Measurements from ENCODE around the gene CPLANE2. TPM values are rescaled to one million over a fixed set of nuclear protein-coding genes. Genes with fewer than 3 reads are reported as not detected.

The CPLANE2 gene
- total and polyA plus RNA-seq, 2 donors from 2014 or later, result 7.9 to 9.4 TPM

DNA sequence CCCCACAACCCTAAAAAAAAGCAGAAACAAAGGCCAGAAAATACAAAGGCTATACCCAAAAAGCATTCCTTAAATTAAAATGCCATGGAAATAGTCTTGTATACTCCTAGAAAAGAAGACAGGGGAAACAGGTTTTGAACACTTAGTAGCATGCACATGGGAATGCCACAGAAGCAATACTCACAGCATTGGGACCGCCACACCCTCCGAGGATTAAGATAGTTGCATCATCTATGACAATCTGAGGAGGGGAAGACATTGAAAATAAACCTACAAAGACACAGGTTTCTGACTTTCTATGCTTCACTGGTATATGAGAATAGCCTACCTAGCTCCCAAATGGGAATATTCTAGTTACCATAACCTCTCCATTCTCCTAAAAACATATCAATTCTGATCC is 15.9 kb upstream of the CPLANE2 start:
- Histone ChIP-seq H3K4me1 (ENCODE audit: control insufficient read depth in 2 of 3, insufficient read depth in 2 of 3, low read depth in 1 of 3, low read length in 3 of 3) (peaks cover 0 to 10% (median 8%) of the 10 kb centered on the region in 3 donors), H3K9ac (ENCODE audit: low read length in 3 of 3) (no peak overlapping the region), H3K9me3 (ENCODE audit: control insufficient read depth in 2 of 3, insufficient read depth in 1 of 3, low read length in 3 of 3) (no peaks in the 10 kb centered on the region), H3K27me3 (ENCODE audit: control insufficient read depth, insufficient read depth, low read length) (no peaks in the 10 kb centered on the region), H3K36me3 (ENCODE audit: control insufficient read depth in 2 of 3, insufficient read depth in 3 of 3, low read length in 3 of 3) (peaks cover 0 to 41% (median 29%) of the 10 kb centered on the region in 3 donors), H3K27ac (ENCODE audit: low read depth in 2 of 2, low read length in 2 of 2) (no peak overlapping the region), H3K4me3 (ENCODE audit: low read length in 3 of 3) (no peak overlapping the region)
- intact Hi-C loops (cut with DNase I), result no loop called here
- no peak for FAIRE-seq
- TF ChIP-seq, protein P1, sequence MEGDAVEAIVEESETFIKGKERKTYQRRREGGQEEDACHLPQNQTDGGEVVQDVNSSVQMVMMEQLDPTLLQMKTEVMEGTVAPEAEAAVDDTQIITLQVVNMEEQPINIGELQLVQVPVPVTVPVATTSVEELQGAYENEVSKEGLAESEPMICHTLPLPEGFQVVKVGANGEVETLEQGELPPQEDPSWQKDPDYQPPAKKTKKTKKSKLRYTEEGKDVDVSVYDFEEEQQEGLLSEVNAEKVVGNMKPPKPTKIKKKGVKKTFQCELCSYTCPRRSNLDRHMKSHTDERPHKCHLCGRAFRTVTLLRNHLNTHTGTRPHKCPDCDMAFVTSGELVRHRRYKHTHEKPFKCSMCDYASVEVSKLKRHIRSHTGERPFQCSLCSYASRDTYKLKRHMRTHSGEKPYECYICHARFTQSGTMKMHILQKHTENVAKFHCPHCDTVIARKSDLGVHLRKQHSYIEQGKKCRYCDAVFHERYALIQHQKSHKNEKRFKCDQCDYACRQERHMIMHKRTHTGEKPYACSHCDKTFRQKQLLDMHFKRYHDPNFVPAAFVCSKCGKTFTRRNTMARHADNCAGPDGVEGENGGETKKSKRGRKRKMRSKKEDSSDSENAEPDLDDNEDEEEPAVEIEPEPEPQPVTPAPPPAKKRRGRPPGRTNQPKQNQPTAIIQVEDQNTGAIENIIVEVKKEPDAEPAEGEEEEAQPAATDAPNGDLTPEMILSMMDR (IDR thresholded peaks at IDR 0.05; ENCODE audit: borderline replicate concordance, extremely low read depth, insufficient read depth), result no peak
- DNase-seq, result no peak

DNA sequence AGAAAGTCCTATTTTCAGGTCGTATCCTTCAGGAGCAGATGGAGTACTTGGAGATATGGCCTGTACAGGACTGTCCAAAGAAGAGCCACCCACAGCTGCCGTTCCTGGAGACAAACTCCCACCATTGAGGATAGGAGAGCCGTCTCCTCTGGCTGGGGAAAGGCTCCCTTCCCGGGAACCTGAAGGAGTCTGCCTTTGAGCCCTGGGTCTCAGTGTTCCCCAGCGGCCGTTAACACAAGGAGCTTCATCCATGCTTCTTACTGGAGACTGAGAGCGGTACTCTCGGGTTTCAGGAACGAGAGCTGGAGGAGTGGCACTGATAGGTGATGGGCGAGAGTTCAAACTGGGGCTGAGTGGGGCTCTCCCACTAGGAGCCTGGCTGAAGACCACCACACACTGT is 14.4 kb upstream of the CPLANE2 start:
- FAIRE-seq (no peak), DNase-seq (no peak)
- intact Hi-C loops (cut with DNase I), result no loop called here
- Histone ChIP-seq H3K27me3 (ENCODE audit: control insufficient read depth, insufficient read depth, low read length) (no peaks in the 10 kb centered on the region), H3K4me1 (ENCODE audit: control insufficient read depth in 2 of 3, insufficient read depth in 2 of 3, low read depth in 1 of 3, low read length in 3 of 3) (peaks cover 0 to 13% (median 8%) of the 10 kb centered on the region in 3 donors), H3K9ac (ENCODE audit: low read length in 3 of 3) (no peak overlapping the region), H3K27ac (ENCODE audit: low read depth in 2 of 2, low read length in 2 of 2) (no peak overlapping the region), H3K9me3 (ENCODE audit: control insufficient read depth in 2 of 3, insufficient read depth in 1 of 3, low read length in 3 of 3) (no peaks in the 10 kb centered on the region), H3K4me3 (ENCODE audit: low read length in 3 of 3) (no peak overlapping the region), H3K36me3 (ENCODE audit: control insufficient read depth in 2 of 3, insufficient read depth in 3 of 3, low read length in 3 of 3) (peaks cover 0 to 40% (median 27%) of the 10 kb centered on the region in 3 donors)
- TF ChIP-seq, protein P1 (IDR thresholded peaks at IDR 0.05; ENCODE audit: borderline replicate concordance, extremely low read depth, insufficient read depth), result no peak

DNA sequence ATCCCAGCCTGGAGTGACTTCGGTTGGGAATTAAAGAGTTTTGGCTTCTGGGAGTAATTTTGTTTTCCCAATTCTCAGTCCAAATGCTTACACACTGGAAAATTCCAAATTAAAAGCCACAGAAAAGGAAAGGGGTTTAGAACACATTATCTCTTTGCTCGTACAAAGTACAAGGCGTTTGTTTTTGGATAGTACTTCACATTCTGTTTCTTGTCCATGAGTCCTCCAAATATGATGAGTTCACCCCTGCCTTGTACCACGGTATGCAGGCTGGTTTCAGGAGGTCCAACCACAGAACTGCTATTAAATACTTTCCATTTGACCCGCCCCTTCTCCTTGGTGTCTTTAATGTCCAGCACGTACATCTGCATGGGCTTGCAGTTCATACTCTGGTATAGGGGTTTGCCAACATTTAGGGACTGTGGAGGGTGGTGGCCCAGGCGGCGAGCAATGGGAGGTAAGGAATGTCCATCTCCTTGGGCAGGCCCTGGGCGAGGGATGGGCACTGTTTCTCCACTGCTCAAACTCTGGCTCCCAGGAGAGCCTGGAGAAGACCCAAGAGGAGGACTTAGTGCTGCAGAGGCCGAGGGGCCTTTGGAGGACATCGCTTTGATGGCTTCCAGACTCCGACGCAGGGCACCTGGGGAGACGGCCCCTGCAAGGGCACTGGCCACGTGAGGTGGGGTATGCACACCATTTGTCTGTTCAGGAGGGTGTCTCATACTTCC is 13.7 kb upstream of the CPLANE2 start:
- Histone ChIP-seq H3K27ac (ENCODE audit: low read depth in 2 of 2, low read length in 2 of 2) (no peak overlapping the region), H3K4me3 (ENCODE audit: low read length in 3 of 3) (no peak overlapping the region), H3K9ac (ENCODE audit: low read length in 3 of 3) (no peak overlapping the region), H3K36me3 (ENCODE audit: control insufficient read depth in 2 of 3, insufficient read depth in 3 of 3, low read length in 3 of 3) (peaks cover 0 to 33% (median 22%) of the 10 kb centered on the region in 3 donors), H3K27me3 (ENCODE audit: control insufficient read depth, insufficient read depth, low read length) (no peaks in the 10 kb centered on the region), H3K4me1 (ENCODE audit: control insufficient read depth in 2 of 3, insufficient read depth in 2 of 3, low read depth in 1 of 3, low read length in 3 of 3) (peaks cover 0 to 13% (median 8%) of the 10 kb centered on the region in 3 donors), H3K9me3 (ENCODE audit: control insufficient read depth in 2 of 3, insufficient read depth in 1 of 3, low read length in 3 of 3) (no peaks in the 10 kb centered on the region)
- FAIRE-seq, result no peak
- intact Hi-C loops (cut with DNase I), result no loop called here
- DNase-seq, result no peak
- TF ChIP-seq, protein P1 (IDR thresholded peaks at IDR 0.05; ENCODE audit: borderline replicate concordance, extremely low read depth, insufficient read depth), result no peak
